ENCODE data around the gene CTSH.

- no peak for TF ChIP-seq POLR2AphosphoS5 (IDR thresholded peaks at IDR 0.05; ENCODE audit: borderline replicate concordance, low read depth, low read length)
- TF ChIP-seq EZH2 (IDR thresholded peaks at IDR 0.05) = no peak
- no peak for TF ChIP-seq FOXP2 (optimal IDR thresholded peaks at IDR 0.05; ENCODE audit: control extremely low read depth, extremely low read length, insufficient read depth)
Measured at GRCh38 chr15:78938658-78939488, 6.0 kb downstream of the CTSH start.

Data from SK-N-MC (cell line).